ENCODE measurements around the gene PKD1L1. TPM values are rescaled to one million over a fixed set of nuclear protein-coding genes. Genes with fewer than 3 reads are reported as not detected.
"Not testable (repeated sequence)": the region's sequence is repeated elsewhere in the genome, so short reads cannot be mapped to it uniquely, and the experiment has no call there.

Gene PKD1L1
- total and polyA plus RNA-seq, 2 donors (not counting 1 experiment from before 2014, with no cell fraction given) = 0.59 to 0.70 TPM

- no peak overlapping the region for H3K9ac ChIP-seq (ENCODE audit: low read length)
- POLR2A ChIA-PET = no interaction called here
- DNase-seq = no peak
- CTCF ChIA-PET = interaction anchor here (1.0 to 3.5 kb wide), 20 partner anchors 10 to 677 kb away, joined by 3 to 99 read pairs (median 6); no protein-coding TSS in a partner anchor
- 97% methylated on average over 6 of the region's 8 CpGs for WGBS (ENCODE audit: insufficient coverage)
- H3K27me3 ChIP-seq (replicated peaks in 1 of 4; ENCODE audit: control extremely low read depth in 1 of 4, control insufficient read depth in 3 of 4, insufficient read depth in 4 of 4, low read length in 3 of 4) = no peaks in the 10 kb centered on the region
- ATAC-seq (ENCODE audit: low read depth) = no peak
- Mint-ChIP-seq H3K9me3 (ENCODE audit: insufficient read depth) (no peaks in the 10 kb centered on the region), H3K27me3 (no peaks in the 10 kb centered on the region), H3K4me3 (no peak overlapping the region), H3K4me1 (peaks cover 2% of the 10 kb centered on the region), H3K27ac (no peak overlapping the region)
- H3K4me3 ChIP-seq (ENCODE audit: control extremely low read depth in 1 of 5, extremely low read depth in 1 of 5, insufficient read depth in 1 of 5, low read depth in 2 of 5, low read length in 4 of 5) = no peak overlapping the region
- TF ChIP-seq EZH2 (IDR thresholded peaks at IDR 0.05; ENCODE audit: borderline replicate concordance, insufficient read depth, low read depth, low read length, poor library complexity, severe bottlenecking) = no peak
- TF ChIP-seq, protein P1, sequence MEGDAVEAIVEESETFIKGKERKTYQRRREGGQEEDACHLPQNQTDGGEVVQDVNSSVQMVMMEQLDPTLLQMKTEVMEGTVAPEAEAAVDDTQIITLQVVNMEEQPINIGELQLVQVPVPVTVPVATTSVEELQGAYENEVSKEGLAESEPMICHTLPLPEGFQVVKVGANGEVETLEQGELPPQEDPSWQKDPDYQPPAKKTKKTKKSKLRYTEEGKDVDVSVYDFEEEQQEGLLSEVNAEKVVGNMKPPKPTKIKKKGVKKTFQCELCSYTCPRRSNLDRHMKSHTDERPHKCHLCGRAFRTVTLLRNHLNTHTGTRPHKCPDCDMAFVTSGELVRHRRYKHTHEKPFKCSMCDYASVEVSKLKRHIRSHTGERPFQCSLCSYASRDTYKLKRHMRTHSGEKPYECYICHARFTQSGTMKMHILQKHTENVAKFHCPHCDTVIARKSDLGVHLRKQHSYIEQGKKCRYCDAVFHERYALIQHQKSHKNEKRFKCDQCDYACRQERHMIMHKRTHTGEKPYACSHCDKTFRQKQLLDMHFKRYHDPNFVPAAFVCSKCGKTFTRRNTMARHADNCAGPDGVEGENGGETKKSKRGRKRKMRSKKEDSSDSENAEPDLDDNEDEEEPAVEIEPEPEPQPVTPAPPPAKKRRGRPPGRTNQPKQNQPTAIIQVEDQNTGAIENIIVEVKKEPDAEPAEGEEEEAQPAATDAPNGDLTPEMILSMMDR (IDR thresholded peaks at IDR 0.05) = no peak
- no peak overlapping the region for H3K4me2 ChIP-seq (replicated peaks; ENCODE audit: low read depth, low read length, poor library complexity, severe bottlenecking)
- no peaks in the 10 kb centered on the region for H3K36me3 ChIP-seq (replicated peaks in 1 of 2; ENCODE audit: control extremely low read depth in 1 of 2, control insufficient read depth in 1 of 2, extremely low read depth in 1 of 2, insufficient read depth in 2 of 2, low read length in 1 of 2)
- no peaks in the 10 kb centered on the region for H4K20me1 ChIP-seq (ENCODE audit: control insufficient read depth, insufficient read depth, low read length, poor library complexity, severe bottlenecking)
- peaks cover 1 to 3% of the 10 kb centered on the region in 2 donors for H3K4me1 ChIP-seq (ENCODE audit: control insufficient read depth in 2 of 2, insufficient read depth in 2 of 2, low read length in 2 of 2)
- H3K79me2 ChIP-seq (ENCODE audit: control insufficient read depth, insufficient read depth, low read length) = no peaks in the 10 kb centered on the region
- intact Hi-C loops (cut with micrococcal nuclease) = loop anchor here (10.0 kb wide), 1 partner anchor 1221 kb away; no protein-coding TSS in a partner anchor
- H2AFZ ChIP-seq (ENCODE audit: insufficient read depth, low read depth, low read length, poor library complexity, severe bottlenecking) = no peak overlapping the region
- H3K27ac ChIP-seq (ENCODE audit: low read length in 2 of 2) = no peak overlapping the region
- no peaks in the 10 kb centered on the region for H3K9me3 ChIP-seq (ENCODE audit: control extremely low read depth in 1 of 3, control insufficient read depth in 2 of 3, insufficient read depth in 1 of 3, low read length in 2 of 3)
Observed at GRCh38 chr7:47943676-47944474, 4.4 kb downstream of the PKD1L1 start.

DNA sequence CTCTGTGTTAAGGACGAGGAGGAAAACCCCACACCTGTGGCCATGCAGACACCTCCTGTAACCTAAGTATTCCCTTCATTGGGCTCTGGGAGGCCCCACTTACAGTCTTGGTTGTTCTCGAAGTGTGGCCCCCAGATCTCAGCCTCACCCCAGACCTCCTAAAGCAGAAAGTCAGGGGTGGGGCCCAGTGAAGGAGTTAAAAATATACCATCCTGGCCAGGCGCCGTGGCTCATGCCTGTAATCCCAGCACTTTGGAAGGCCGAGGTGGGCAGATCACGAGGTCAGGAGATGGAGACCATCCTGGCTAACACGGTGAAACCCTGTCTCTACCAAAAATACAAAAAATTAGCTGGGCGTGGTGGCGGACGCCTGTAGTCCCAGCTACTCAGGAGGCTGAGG is 5.6 kb downstream of the PKD1L1 start:
- H3K36me3 ChIP-seq (replicated peaks in 1 of 2; ENCODE audit: control extremely low read depth in 1 of 2, control insufficient read depth in 1 of 2, extremely low read depth in 1 of 2, insufficient read depth in 2 of 2, low read length in 1 of 2); H3K79me2 ChIP-seq (ENCODE audit: control insufficient read depth, insufficient read depth, low read length); ATAC-seq (ENCODE audit: low read depth); H3K9me3 Mint-ChIP-seq (ENCODE audit: insufficient read depth); H3K27me3 ChIP-seq (replicated peaks in 1 of 4; ENCODE audit: control extremely low read depth in 1 of 4, control insufficient read depth in 3 of 4, insufficient read depth in 4 of 4, low read length in 3 of 4); H2AFZ ChIP-seq (ENCODE audit: insufficient read depth, low read depth, low read length, poor library complexity, severe bottlenecking); H4K20me1 ChIP-seq (ENCODE audit: control insufficient read depth, insufficient read depth, low read length, poor library complexity, severe bottlenecking); POLR2A ChIA-PET; DNase-seq; H3K27ac ChIP-seq (ENCODE audit: low read length in 2 of 2); H3K9ac ChIP-seq (ENCODE audit: low read length); H3K9me3 ChIP-seq (ENCODE audit: control extremely low read depth in 1 of 3, control insufficient read depth in 2 of 3, insufficient read depth in 1 of 3, low read length in 2 of 3); H3K4me3 Mint-ChIP-seq; H3K27me3 Mint-ChIP-seq; H3K4me2 ChIP-seq (replicated peaks; ENCODE audit: low read depth, low read length, poor library complexity, severe bottlenecking); H3K27ac Mint-ChIP-seq; H3K4me3 ChIP-seq (ENCODE audit: control extremely low read depth in 1 of 5, extremely low read depth in 1 of 5, insufficient read depth in 1 of 5, low read depth in 2 of 5, low read length in 4 of 5): not testable (repeated sequence)
- peaks cover 15% of the 10 kb centered on the region for H3K4me1 Mint-ChIP-seq
- H3K4me1 ChIP-seq (ENCODE audit: control insufficient read depth in 2 of 2, insufficient read depth in 2 of 2, low read length in 2 of 2) = peaks cover 14 to 15% of the 10 kb centered on the region in 2 donors
- WGBS (ENCODE audit: insufficient coverage) = 80% methylated on average over 4 of the region's 10 CpGs
- intact Hi-C loops (cut with micrococcal nuclease) = loop anchor here (10.0 kb wide), 1 partner anchor 1222 kb away; no protein-coding TSS in a partner anchor
- CTCF ChIA-PET = interaction anchor here (3.5 kb wide), 1 partner anchor 167 kb away, joined by 99 read pairs; no protein-coding TSS in a partner anchor

All from B cell (primary cell).